Rectal smooth muscle tissue (tissue), 1 donor: ENCODE data around the gene STK17A.

Source experiments
- H3K27ac ChIP-seq: one replicate; pipeline ENCODE4 v1.7.0; 2013; ENCODE audit warnings: low read depth, low read length, inconsistent platforms
- H3K27me3 ChIP-seq: one replicate; pipeline ENCODE4 v1.7.0; 2013; ENCODE audit warnings: low read length; ENCODE audit not compliant: control insufficient read depth, insufficient read depth
- H3K36me3 ChIP-seq: one replicate; pipeline ENCODE4 v1.7.0; 2013; ENCODE audit warnings: low read length; ENCODE audit not compliant: control insufficient read depth, insufficient read depth
- H3K4me1 ChIP-seq: one replicate; pipeline ENCODE4 v1.7.0; 2013; ENCODE audit warnings: low read length; ENCODE audit not compliant: control insufficient read depth, insufficient read depth
- H3K4me3 ChIP-seq: one replicate; pipeline ENCODE4 v1.7.0; 2013; ENCODE audit warnings: low read length
- H3K9ac ChIP-seq: one replicate; pipeline ENCODE4 v1.7.0; 2013; ENCODE audit warnings: low read length

The STK17A gene

GRCh38 chr7:43630482-43630881, 47.6 kb downstream of the STK17A start:
- Histone ChIP-seq H3K9ac (no peak overlapping the region), H3K4me1 (no peaks in the 10 kb centered on the region), H3K27ac (no peak overlapping the region), H3K27me3 (no peaks in the 10 kb centered on the region), H3K4me3 (no peak overlapping the region), H3K36me3 (peaks cover 6% of the 10 kb centered on the region)

- no peaks in the 10 kb centered on the region for H3K27me3 ChIP-seq
- peaks cover 4% of the 10 kb centered on the region for H3K4me1 ChIP-seq
- H3K27ac ChIP-seq = no peak overlapping the region
- peaks cover 6% of the 10 kb centered on the region for H3K36me3 ChIP-seq
- H3K9ac ChIP-seq = no peak overlapping the region
- H3K4me3 ChIP-seq = no peak overlapping the region
These were observed 48.7 kb downstream of the STK17A start for GRCh38 chr7:43631559-43631958.

- Histone ChIP-seq H3K36me3 (peaks cover 11% of the 10 kb centered on the region), H3K4me1 (peaks cover 4% of the 10 kb centered on the region), H3K27me3 (no peaks in the 10 kb centered on the region), H3K4me3 (no peak overlapping the region), H3K27ac (no peak overlapping the region), H3K9ac (no peak overlapping the region)
These were observed 49.8 kb downstream of the STK17A start for GRCh38 chr7:43632746-43633145.

- H3K36me3 ChIP-seq = peaks cover 11% of the 10 kb centered on the region
- no peak overlapping the region for H3K27ac ChIP-seq
- no peak overlapping the region for H3K9ac ChIP-seq
These were observed 51.5 kb downstream of the STK17A start for GRCh38 chr7:43634384-43634783.

GRCh38 chr7:43636093-43636492, 53.2 kb downstream of the STK17A start:
- Histone ChIP-seq H3K9ac (no peak overlapping the region), H3K4me1 (peaks cover 15% of the 10 kb centered on the region), H3K27ac (no peak overlapping the region), H3K4me3 (no peak overlapping the region), H3K36me3 (peaks cover 11% of the 10 kb centered on the region), H3K27me3 (no peaks in the 10 kb centered on the region)

More at GRCh38 chr7:43634384-43634783, 51.5 kb downstream of the STK17A start:
- H3K4me3 ChIP-seq = no peak overlapping the region
- H3K27me3 ChIP-seq = no peaks in the 10 kb centered on the region
- peaks cover 4% of the 10 kb centered on the region for H3K4me1 ChIP-seq

GRCh38 chr7:43637114-43637806, 54.4 kb downstream of the STK17A start:
- Histone ChIP-seq H3K36me3 (peaks cover 9% of the 10 kb centered on the region), H3K27me3 (no peaks in the 10 kb centered on the region), H3K27ac (no peak overlapping the region), H3K4me3 (no peak overlapping the region), H3K9ac (no peak overlapping the region), H3K4me1 (peaks cover 15% of the 10 kb centered on the region)

- peaks cover 15% of the 10 kb centered on the region for H3K4me1 ChIP-seq
- peak overlapping the region; percentile 41 for H3K27ac ChIP-seq
- peaks cover 13% of the 10 kb centered on the region for H3K36me3 ChIP-seq
- H3K9ac ChIP-seq = no peak overlapping the region
- no peaks in the 10 kb centered on the region for H3K27me3 ChIP-seq
- H3K4me3 ChIP-seq = no peak overlapping the region
These were observed 57.1 kb downstream of the STK17A start for GRCh38 chr7:43639858-43640491.

- Histone ChIP-seq H3K36me3 (peaks cover 10% of the 10 kb centered on the region), H3K27me3 (no peaks in the 10 kb centered on the region), H3K4me3 (no peak overlapping the region), H3K9ac (no peak overlapping the region), H3K4me1 (peaks cover 15% of the 10 kb centered on the region), H3K27ac (no peak overlapping the region)
These were observed 57.8 kb downstream of the STK17A start for GRCh38 chr7:43640679-43641078.

GRCh38 chr7:43642897-43643630, 60.2 kb downstream of the STK17A start:
- Histone ChIP-seq H3K27me3 (no peaks in the 10 kb centered on the region), H3K36me3 (peaks cover 5% of the 10 kb centered on the region), H3K27ac (no peak overlapping the region), H3K4me3 (no peak overlapping the region), H3K9ac (no peak overlapping the region), H3K4me1 (peaks cover 34% of the 10 kb centered on the region)

- Histone ChIP-seq H3K4me3 (no peak overlapping the region), H3K9ac (no peak overlapping the region), H3K4me1 (peaks cover 42% of the 10 kb centered on the region), H3K36me3 (peaks cover 5% of the 10 kb centered on the region), H3K27ac (no peak overlapping the region), H3K27me3 (no peaks in the 10 kb centered on the region)
These were observed 60.9 kb downstream of the STK17A start for GRCh38 chr7:43643846-43644245.

GRCh38 chr7:43645699-43646226, 62.9 kb downstream of the STK17A start:
- no peak overlapping the region for H3K9ac ChIP-seq
- no peaks in the 10 kb centered on the region for H3K27me3 ChIP-seq
- H3K27ac ChIP-seq = peak overlapping the region; percentile 92
- peaks cover 41% of the 10 kb centered on the region for H3K4me1 ChIP-seq
- H3K36me3 ChIP-seq = peaks cover 5% of the 10 kb centered on the region
- H3K4me3 ChIP-seq = no peak overlapping the region

- peak overlapping the region; percentile 18 for H3K4me3 ChIP-seq
- H3K27ac ChIP-seq = peak overlapping the region; percentile 92
- peaks cover 48% of the 10 kb centered on the region for H3K4me1 ChIP-seq
- peak overlapping the region; percentile 2 for H3K9ac ChIP-seq
- H3K36me3 ChIP-seq = peaks cover 5% of the 10 kb centered on the region
- H3K27me3 ChIP-seq = no peaks in the 10 kb centered on the region
These were observed 63.9 kb downstream of the STK17A start for GRCh38 chr7:43646603-43647338.
